Inferior parietal cortex (tissue), 1 donor: Measurements from ENCODE around the gene ALOX5.
"Not testable (repeated sequence)": the region's sequence is repeated elsewhere in the genome, so short reads cannot be mapped to it uniquely, and the experiment has no call there.

Experiments used
- DNase-seq: peaks from one replicate; pipeline ENCODE4 v3.0.0-alpha.2; 2016; ENCODE audit errors: extremely low spot score

The ALOX5 gene

DNA sequence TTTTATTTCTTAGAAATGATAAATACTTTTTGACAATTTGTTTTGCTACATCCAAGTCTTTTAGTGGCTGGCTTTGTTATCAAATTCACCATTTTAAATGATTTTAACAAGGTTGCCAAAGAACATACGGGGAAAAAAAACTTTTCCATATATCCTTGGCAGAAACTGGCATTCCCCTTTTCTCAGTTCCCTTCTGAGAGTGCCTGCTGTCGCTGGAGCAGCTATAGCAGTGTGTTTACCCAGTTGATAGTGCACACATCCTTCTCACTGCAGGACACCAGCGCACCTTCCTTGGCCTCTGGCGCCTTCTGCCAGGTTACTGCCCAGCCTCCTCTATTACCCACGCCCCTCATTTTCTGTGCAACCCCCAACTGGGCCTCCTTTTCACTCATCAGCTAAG, 94.1 kb downstream of the ALOX5 start:
- no peak for DNase-seq

DNA sequence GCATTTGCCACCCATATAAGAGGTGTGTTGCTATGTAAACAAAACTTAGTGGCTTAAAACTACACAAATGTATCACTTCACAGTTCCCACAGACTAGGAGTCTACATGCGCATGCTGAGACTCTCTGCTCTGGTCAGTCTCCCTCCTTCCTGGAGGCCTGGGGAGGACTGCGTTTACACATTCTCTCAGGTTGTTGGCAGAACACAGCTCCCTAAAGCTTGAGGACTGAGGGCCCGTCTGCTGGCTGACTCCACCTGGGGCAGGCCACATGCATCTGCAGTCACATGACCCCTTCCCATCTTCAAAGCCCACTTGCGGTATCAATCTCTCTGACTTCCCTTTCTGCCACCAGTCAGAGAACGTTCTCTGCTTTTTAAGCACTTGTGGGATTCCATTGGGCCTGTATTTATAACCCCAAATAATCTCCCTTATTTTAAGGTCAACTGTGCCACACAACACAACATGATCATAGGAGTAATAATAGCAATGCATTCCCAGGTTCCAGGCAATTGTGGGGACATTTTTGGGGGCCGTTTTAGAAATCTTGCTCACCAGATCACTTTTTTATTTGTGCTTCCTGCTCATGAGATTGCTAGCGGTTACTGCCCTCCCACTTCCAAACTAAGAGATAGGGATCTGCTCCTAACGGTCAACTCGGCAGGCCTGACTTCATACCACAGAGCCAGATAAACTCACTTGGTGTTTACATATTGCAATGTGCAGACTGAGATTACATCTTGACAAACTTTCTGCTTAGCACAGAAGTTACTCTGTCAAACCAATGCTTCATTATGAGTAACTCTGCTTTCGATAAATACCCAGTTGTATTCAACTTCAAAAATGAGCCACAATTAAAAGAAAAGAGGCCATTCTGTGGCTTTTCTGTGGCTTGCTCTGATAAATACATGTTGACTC, 96.3 kb downstream of the ALOX5 start:
- DNase-seq = peak; percentile 62

DNA sequence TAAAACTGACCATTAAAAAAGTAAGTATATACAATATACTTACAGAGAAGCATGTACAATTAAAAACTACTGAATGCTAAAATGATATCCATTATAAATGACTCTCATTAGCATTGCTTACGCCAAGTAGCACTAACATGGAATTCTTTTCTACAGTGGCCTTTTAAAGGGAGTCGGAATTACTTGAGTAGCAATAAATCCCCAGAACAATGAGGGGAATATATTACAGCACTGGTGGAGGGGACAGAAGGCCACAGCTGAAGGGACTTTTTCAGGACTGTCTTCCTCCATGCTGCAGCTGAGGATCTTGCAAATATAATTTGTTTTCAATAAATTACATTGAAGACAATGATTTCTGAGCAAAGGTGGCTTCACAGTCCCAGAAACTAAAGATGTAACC, 97.0 kb downstream of the ALOX5 start:
- no peak for DNase-seq

DNA sequence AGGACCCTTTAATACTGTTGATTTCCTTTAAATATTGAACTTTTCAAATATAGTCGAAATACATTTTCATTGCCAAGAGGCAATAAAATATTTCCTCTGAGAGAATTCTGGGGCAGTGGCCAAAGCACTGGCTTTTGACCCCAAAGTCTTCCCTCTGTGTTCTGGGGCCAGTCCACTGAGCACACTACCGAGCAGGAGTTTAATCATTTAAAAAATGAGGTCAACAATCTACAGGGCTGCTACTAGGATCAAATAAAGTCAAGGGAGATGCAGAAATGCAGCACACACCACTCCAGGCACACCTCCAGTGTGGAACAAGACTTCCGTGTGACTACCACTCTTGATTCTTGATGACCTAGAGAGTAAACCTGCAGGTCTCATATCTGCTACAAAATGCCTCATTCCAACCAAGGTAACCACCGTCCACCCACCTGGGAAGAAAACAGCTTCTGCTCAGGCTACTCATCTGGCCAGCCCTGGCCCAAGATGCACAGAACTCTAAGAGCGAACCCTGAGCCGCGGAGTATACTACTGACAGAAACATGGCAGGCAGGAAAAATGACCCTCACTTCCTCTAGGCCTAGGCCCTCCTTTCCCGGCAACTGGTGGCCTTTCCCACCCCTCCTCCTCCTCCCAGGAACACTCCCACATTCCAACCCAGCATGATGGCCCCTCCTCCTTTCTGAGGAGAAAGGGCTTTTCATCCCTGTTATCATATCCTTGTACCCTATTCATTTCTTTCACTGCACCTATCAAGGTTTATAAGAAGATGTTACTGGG, 97.7 kb downstream of the ALOX5 start:
- DNase-seq = no peak

DNA sequence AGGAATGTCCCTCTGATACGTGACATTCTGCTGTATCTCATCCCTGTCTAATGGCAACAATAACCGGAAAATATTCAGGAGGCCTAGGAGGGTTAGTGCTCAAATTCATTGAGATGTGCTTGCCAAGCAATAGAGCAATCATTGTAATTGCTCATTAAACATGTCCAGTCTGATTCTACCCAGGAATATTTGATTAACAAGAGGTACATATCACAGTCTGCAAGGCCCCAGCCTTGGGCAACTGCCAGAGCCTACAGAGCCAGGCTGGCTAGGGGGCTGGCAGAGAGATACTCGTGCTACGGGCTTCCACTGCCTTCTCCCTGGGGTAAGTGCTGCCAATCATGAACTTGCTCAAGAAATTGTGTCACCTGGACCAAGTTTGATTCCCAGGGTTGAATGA, 99.1 kb downstream of the ALOX5 start:
- no peak for DNase-seq

DNA sequence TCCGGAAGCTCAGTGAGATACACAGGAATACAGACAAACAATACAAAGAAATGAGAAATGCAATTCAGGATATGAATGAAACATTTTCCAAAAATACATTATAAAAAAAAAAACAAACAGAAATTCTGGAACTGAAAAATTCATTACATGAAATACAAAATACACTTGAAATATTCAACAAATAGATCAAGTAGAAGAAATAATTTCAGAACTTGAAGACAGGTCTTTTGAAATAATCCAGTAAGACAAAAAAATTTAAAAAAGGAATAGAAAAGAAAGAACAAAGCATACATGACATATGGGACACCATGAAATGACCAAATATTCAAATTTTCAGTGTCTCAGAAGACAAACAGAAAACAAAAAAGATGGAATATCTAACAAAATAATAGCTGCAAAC, 102.5 kb downstream of the ALOX5 start:
- DNase-seq = no peak

DNA sequence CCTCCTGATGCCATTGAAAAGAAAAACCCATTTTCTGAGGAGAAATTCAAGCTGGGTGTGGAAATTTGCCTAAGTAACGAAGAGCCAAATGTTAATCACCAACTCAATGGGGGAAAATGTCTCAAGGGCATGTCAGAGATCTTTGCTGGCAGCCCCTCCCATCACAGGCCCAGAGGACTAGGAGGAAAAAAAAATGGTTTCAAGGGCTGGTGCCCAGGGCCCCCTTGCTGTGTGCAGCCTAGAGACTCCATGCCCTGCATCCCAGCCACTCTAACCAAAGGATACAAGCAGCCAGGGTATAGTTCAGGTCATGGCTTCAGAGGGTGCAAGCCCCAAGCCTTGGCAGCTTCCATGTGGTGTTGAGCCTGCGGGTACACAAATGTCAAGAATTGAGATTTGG, 106.3 kb downstream of the ALOX5 start:
- no peak for DNase-seq

DNA sequence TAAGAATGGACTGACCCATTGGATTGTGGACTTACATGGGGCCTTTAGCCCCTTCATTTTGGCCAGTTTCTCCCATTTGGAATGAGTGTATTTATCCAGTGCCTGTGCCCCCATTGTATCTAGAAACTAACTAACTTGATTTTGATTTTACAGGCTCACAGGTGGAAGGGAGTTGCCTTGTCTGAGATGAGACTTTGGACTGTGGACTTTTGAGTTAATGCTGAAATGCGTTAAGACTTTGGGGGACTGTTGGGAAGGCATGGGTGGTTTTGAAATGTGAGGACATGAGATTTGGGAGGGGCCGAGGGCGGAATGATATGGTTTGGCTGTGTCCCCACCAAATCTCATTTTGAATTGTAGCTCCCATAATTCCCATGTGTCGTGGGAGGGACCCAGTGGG, 107.1 kb downstream of the ALOX5 start:
- not testable (repeated sequence) for DNase-seq

DNA sequence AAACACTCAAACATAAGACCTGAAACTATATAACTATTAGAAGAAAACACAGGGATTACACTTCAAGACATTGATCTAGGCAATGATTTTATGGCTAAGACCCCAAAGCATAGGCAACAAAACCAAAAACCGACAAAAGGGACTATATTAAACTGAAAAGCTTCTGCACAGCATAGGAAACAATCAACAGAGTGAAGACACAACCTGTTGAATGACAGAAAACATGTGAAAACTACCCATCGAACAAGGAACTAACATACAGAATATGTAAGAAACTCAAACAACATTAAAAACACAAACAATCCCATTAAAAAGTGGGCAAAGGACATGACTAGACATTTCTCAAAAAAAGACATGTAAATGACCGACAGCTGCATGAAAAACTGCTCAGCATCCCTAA, 109.0 kb downstream of the ALOX5 start:
- DNase-seq = no peak

DNA sequence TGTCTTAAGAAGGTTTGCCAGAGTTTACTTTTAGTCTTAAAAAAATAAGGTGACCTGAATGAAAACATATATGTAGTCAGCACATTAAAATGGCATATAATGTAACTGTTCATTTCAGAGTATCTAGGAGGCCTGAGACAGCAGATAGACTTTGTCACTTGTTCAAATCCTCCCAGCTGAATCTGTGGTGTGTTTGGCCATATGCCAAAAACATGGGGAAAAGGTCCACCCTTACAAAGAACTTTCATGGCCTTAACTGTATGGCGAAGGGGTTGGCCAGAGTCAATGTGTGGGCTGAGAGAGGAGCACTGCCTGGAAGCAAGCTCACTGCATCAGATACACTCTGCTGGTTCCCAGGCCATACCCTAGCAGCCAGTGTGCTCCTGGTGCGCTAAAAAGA, 113.7 kb downstream of the ALOX5 start:
- no peak for DNase-seq

DNA sequence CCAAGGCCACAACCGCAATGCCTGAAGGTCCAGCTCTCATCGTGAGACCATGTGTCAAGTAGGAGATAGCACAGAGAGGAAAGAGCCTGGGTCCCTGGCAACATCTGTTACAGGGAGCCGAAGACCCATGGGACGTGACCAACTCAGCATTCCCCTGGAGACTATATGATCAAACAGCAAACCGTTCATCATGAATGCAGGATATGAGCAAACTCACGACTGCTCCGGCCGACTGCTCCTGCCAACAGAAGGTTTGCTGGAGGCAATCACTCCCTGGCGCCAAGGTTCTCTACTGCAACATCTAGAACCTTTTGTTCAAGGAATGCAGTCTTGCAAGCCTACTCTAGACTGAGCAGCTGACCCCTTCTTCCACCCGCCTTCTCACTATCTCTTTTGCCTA, 114.3 kb downstream of the ALOX5 start:
- DNase-seq = no peak

DNA sequence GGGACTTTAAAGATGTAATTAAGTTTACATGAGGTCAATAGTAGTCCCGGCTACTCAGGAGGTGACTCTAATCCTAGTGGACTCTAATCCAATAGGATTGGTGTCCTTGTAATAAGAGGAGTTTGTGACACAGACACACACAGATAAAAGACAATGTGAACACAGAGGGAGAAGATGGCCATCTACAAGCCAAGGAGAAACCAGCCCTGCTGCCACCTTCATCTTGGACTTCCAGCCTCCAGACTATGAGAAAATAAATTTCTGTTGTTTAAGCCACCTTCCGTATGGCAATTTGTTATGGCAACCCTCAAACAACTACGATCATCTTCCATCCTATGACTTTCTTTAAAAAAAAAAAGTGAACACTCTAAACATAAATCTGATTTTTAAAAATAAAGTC, 116.3 kb downstream of the ALOX5 start:
- no peak for DNase-seq

DNA sequence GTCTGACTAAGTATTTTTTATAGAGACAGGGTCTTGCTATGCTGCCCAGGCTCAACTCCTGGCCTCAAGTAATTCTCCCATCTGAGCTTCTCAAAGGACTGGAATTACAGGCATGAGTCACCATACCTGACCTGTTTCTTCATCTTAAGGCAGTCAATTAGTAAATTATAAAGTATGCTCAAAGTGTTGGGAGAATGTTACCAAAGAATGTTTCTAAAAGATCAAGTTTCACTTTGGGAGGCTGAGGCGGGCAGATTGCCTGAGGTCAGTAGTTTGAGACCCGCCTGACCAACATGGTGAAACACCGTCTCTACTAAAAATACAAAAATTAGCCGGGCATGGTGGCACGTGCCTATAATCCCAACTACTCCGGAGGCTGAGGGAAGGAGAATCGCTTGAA, 117.0 kb downstream of the ALOX5 start:
- no peak for DNase-seq
